HepG2 (cell line): ENCODE measurements around the gene KMT5C. TPM values are rescaled to one million over a fixed set of nuclear protein-coding genes. Genes with fewer than 3 reads are reported as not detected.

Experiments
- EZH2 ChIP-seq: conservative IDR thresholded peaks from 2 replicates; pipeline ENCODE4 v1.6.1; 2012; ENCODE audit warnings: mild to moderate bottlenecking, low read depth, low read length, moderate library complexity
- JDP2 ChIP-seq: sonication (generic); formaldehyde crosslinking; IDR thresholded peaks from 2 replicates; pipeline ENCODE4 v1.8.1; 2022; ENCODE audit warnings: missing genetic modification reagents, borderline replicate concordance
- NCOA1 ChIP-seq: sonication (generic); formaldehyde crosslinking; IDR thresholded peaks from 2 replicates; pipeline ENCODE4 v1.9.0; 2021; ENCODE audit warnings: missing genetic modification reagents
- NFIB ChIP-seq: sonication (generic); formaldehyde crosslinking; IDR thresholded peaks from 2 replicates; pipeline ENCODE4 v1.9.0; 2021; ENCODE audit warnings: missing genetic modification reagents, mild to moderate bottlenecking, borderline replicate concordance
- RELA ChIP-seq: sonication (generic); formaldehyde crosslinking; IDR thresholded peaks from 2 replicates; pipeline ENCODE4 v1.4.0; 2020; ENCODE audit warnings: missing genetic modification reagents
- REPIN1 ChIP-seq: sonication (generic); formaldehyde crosslinking; IDR thresholded peaks from 2 replicates; pipeline ENCODE4 v1.8.0; 2022; ENCODE audit warnings: missing genetic modification reagents, low read depth, mild to moderate bottlenecking, borderline replicate concordance
- XRCC5 ChIP-seq: fragments of 200-400 bp; formaldehyde crosslinking; optimal IDR thresholded peaks from 2 replicates; pipeline ENCODE3; 2017; ENCODE audit warnings: mild to moderate bottlenecking, low read length
- ZBTB7A ChIP-seq: sonication (generic); formaldehyde crosslinking; IDR thresholded peaks from 2 replicates; pipeline ENCODE4 v1.8.0; 2022; ENCODE audit warnings: mild to moderate bottlenecking, missing genetic modification reagents
- ZNF263 ChIP-seq: sonication (generic); formaldehyde crosslinking; IDR thresholded peaks from 2 replicates; pipeline ENCODE4 v1.4.0; 2020; ENCODE audit warnings: missing genetic modification reagents
- ZNF441 ChIP-seq: sonication (generic); formaldehyde crosslinking; IDR thresholded peaks from 2 replicates; pipeline ENCODE4 v1.7.0; 2021; ENCODE audit warnings: missing genetic modification reagents, borderline replicate concordance
- ZNF556 ChIP-seq: sonication (generic); formaldehyde crosslinking; IDR thresholded peaks from 2 replicates; pipeline ENCODE4 v1.4.0; 2020; ENCODE audit warnings: mild to moderate bottlenecking, missing genetic modification reagents, borderline replicate concordance
- ZNF589 ChIP-seq: sonication (generic); formaldehyde crosslinking; conservative IDR thresholded peaks from 2 replicates; pipeline ENCODE4 v1.8.0; 2022; ENCODE audit warnings: mild to moderate bottlenecking, moderate library complexity, missing genetic modification reagents
- ZNF777 ChIP-seq: sonication (generic); formaldehyde crosslinking; IDR thresholded peaks from 2 replicates; pipeline ENCODE4 v1.4.0; 2020; ENCODE audit warnings: missing genetic modification reagents
- ZNF792 ChIP-seq: IDR thresholded peaks from 2 replicates; pipeline ENCODE4 v1.6.1; 2016
- polyA plus RNA-seq, 8 experiments: library from polyadenylated mRNA; depleted of rRNA in 3 of 8; stranded (reverse) in 7 of 8; unstranded in 1 of 8; fragments of >200 nt; fragmentation: Illumina TruSeq in 4 of 8; extraction: Trizol in 4 of 8; gene quantifications; 2 replicates each; pipeline versions ENCODE4 v1.2.1 to v1.2.3, GENCODE V29; 2011 to 2016; ENCODE audit warnings: low read depth in 4 of 8, missing spikeins in 1 of 8, mixed read lengths in 1 of 8; ENCODE audit not compliant: insufficient read depth in 1 of 8
- total RNA-seq, 5 experiments: library from RNA; depleted of rRNA; stranded (reverse); fragments of >200 nt; fragmentation: Illumina TruSeq; extraction: Trizol; gene quantifications; 2 replicates each; pipeline ENCODE4 v1.2.3, GENCODE V29; 2016; ENCODE audit warnings: low read depth in 1 of 5
- TF ChIP-seq, protein P1 (sequence below): IDR thresholded peaks from 2 replicates; pipeline ENCODE4 v1.6.1; 2016; ENCODE audit warnings: low read depth, missing genetic modification reagents, missing compliant biosample characterization
- TF ChIP-seq, protein P2 (sequence below): sonication (generic); formaldehyde crosslinking; IDR thresholded peaks from 2 replicates; pipeline ENCODE4 v1.8.0; 2022; ENCODE audit warnings: mild to moderate bottlenecking, missing genetic modification reagents, moderate library complexity
- TF ChIP-seq, protein P3 (sequence below): sonication (generic); formaldehyde crosslinking; IDR thresholded peaks from 2 replicates; pipeline ENCODE4 v1.5.1; 2020; ENCODE audit warnings: missing genetic modification reagents, mild to moderate bottlenecking, borderline replicate concordance
- TF ChIP-seq, protein P4 (sequence below): sonication (generic); formaldehyde crosslinking; IDR thresholded peaks from 2 replicates; pipeline ENCODE4 v1.4.0; 2020; ENCODE audit warnings: missing genetic modification reagents
- TF ChIP-seq, protein P5 (sequence below): sonication (generic); formaldehyde crosslinking; IDR thresholded peaks from 2 replicates; pipeline ENCODE4 v1.4.0; 2020; ENCODE audit warnings: missing genetic modification reagents

The KMT5C gene
- total and polyA plus RNA-seq, 2 of the 13 experiments (the other 11 are each of a cell fraction or from before 2014, with no cell fraction given) = 5.5 to 9.0 TPM

DNA sequence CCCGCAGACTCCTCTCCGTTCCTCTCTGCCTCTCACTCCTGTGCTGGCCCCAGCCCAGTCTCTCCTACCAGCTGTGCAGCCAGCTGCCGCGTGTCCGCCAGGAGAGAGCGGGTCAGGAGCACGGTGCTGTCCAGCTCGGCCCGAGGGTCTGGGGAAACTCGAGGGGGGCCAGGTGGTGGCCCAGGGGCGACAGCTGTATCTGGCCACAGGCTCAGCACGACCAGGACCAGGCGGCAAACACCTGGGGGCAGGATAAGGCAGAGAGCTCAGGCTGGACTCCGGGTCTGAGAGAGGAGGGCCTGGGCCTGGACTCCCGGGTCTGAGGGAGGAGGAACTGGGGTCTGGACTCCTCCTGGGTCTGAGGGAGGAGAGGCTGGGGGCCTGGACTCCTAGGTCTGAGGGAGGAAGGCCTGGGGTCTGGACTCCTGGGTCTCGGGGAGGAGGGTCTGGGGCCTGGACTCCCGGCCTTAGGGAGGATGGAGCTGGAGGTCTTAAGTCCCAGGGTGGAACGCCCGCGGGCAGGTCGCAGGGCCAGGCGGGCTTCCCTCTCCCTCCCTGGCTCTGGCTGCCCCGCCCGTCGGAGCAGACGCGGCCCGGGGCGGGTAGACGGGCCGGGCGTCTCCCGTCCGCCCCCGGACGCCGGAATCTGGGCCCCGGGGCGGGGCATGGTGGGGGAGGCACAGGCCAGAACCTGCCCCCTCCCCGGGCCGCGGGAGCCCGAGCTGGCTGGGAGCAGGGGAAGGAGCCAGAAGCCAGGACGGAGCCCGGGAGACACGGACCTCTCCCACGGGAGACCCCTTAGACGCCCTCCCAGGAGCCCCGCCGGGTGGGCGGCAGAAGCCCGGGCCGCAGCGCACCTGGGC lies 29.3 kb downstream of the KMT5C start (continued):
- TF ChIP-seq, protein P1, sequence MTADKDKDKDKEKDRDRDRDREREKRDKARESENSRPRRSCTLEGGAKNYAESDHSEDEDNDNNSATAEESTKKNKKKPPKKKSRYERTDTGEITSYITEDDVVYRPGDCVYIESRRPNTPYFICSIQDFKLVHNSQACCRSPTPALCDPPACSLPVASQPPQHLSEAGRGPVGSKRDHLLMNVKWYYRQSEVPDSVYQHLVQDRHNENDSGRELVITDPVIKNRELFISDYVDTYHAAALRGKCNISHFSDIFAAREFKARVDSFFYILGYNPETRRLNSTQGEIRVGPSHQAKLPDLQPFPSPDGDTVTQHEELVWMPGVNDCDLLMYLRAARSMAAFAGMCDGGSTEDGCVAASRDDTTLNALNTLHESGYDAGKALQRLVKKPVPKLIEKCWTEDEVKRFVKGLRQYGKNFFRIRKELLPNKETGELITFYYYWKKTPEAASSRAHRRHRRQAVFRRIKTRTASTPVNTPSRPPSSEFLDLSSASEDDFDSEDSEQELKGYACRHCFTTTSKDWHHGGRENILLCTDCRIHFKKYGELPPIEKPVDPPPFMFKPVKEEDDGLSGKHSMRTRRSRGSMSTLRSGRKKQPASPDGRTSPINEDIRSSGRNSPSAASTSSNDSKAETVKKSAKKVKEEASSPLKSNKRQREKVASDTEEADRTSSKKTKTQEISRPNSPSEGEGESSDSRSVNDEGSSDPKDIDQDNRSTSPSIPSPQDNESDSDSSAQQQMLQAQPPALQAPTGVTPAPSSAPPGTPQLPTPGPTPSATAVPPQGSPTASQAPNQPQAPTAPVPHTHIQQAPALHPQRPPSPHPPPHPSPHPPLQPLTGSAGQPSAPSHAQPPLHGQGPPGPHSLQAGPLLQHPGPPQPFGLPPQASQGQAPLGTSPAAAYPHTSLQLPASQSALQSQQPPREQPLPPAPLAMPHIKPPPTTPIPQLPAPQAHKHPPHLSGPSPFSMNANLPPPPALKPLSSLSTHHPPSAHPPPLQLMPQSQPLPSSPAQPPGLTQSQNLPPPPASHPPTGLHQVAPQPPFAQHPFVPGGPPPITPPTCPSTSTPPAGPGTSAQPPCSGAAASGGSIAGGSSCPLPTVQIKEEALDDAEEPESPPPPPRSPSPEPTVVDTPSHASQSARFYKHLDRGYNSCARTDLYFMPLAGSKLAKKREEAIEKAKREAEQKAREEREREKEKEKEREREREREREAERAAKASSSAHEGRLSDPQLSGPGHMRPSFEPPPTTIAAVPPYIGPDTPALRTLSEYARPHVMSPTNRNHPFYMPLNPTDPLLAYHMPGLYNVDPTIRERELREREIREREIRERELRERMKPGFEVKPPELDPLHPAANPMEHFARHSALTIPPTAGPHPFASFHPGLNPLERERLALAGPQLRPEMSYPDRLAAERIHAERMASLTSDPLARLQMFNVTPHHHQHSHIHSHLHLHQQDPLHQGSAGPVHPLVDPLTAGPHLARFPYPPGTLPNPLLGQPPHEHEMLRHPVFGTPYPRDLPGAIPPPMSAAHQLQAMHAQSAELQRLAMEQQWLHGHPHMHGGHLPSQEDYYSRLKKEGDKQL (CRISPR knock-in tag) = no peak
- TF ChIP-seq RELA (CRISPR knock-in tag) (no peak), ZNF441 (CRISPR knock-in tag) (no peak), ZNF589 (CRISPR knock-in tag) (no peak), ZNF556 (no peak), REPIN1 (CRISPR knock-in tag) (no peak), JDP2 (no peak), ZNF777 (CRISPR knock-in tag) (peak; percentile 87), EZH2 (0 out of 2 replicates have a peak, but pooled peaks have one; percentile 20), NFIB (no peak), ZNF263 (CRISPR knock-in tag) (peak; percentile 71), XRCC5 (no peak), ZBTB7A (CRISPR knock-in tag) (no peak), ZNF792 (CRISPR knock-in tag) (no peak), NCOA1 (CRISPR knock-in tag) (no peak)
- TF ChIP-seq, protein P2, sequence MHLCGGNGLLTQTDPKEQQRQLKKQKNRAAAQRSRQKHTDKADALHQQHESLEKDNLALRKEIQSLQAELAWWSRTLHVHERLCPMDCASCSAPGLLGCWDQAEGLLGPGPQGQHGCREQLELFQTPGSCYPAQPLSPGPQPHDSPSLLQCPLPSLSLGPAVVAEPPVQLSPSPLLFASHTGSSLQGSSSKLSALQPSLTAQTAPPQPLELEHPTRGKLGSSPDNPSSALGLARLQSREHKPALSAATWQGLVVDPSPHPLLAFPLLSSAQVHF (CRISPR knock-in tag) = no peak
- TF ChIP-seq, protein P3, sequence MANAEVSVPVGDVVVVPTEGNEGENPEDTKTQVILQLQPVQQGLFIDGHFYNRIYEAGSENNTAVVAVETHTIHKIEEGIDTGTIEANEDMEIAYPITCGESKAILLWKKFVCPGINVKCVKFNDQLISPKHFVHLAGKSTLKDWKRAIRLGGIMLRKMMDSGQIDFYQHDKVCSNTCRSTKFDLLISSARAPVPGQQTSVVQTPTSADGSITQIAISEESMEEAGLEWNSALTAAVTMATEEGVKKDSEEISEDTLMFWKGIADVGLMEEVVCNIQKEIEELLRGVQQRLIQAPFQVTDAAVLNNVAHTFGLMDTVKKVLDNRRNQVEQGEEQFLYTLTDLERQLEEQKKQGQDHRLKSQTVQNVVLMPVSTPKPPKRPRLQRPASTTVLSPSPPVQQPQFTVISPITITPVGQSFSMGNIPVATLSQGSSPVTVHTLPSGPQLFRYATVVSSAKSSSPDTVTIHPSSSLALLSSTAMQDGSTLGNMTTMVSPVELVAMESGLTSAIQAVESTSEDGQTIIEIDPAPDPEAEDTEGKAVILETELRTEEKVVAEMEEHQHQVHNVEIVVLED (CRISPR knock-in tag) = no peak
- TF ChIP-seq, protein P4, sequence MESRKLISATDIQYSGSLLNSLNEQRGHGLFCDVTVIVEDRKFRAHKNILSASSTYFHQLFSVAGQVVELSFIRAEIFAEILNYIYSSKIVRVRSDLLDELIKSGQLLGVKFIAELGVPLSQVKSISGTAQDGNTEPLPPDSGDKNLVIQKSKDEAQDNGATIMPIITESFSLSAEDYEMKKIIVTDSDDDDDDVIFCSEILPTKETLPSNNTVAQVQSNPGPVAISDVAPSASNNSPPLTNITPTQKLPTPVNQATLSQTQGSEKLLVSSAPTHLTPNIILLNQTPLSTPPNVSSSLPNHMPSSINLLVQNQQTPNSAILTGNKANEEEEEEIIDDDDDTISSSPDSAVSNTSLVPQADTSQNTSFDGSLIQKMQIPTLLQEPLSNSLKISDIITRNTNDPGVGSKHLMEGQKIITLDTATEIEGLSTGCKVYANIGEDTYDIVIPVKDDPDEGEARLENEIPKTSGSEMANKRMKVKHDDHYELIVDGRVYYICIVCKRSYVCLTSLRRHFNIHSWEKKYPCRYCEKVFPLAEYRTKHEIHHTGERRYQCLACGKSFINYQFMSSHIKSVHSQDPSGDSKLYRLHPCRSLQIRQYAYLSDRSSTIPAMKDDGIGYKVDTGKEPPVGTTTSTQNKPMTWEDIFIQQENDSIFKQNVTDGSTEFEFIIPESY (CRISPR knock-in tag) = peak; percentile 80
- TF ChIP-seq, protein P5, sequence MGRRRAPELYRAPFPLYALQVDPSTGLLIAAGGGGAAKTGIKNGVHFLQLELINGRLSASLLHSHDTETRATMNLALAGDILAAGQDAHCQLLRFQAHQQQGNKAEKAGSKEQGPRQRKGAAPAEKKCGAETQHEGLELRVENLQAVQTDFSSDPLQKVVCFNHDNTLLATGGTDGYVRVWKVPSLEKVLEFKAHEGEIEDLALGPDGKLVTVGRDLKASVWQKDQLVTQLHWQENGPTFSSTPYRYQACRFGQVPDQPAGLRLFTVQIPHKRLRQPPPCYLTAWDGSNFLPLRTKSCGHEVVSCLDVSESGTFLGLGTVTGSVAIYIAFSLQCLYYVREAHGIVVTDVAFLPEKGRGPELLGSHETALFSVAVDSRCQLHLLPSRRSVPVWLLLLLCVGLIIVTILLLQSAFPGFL (CRISPR knock-in tag) = no peak
